WTC11 (cell line): ENCODE measurements around the gene WDR18. TPM values are rescaled to one million over a fixed set of nuclear protein-coding genes. Genes with fewer than 3 reads are reported as not detected.

Experiments used
- ATAC-seq: fragments of 200-7000 bp; cut with Tn5 transposase; 2 replicates; pipeline ENCODE4 v1.10.0; 2021; ENCODE audit warnings: mild to moderate bottlenecking, moderate library complexity
- CTCF ChIA-PET: fragments of 300-600 bp; sonication (Branson Sonifier 250); formaldehyde crosslinking; loops from one replicate; lab custom pipeline; 2021; ENCODE audit warnings: antibody characterized with exemption; lab: Charles Lee
- POLR2A ChIA-PET: fragments of 350-600 bp; sonication (Branson Sonifier 250); formaldehyde crosslinking; loops from one replicate; lab custom pipeline; 2021; ENCODE audit warnings: antibody characterized with exemption; lab: Charles Lee
- DNase-seq: peaks from one replicate; pipeline ENCODE4 v3.0.0; 2021; ENCODE audit warnings: low spot score
- H3K27ac Mint-ChIP-seq: 2 replicates; pipeline ENCODE4 v1.8.0; 2021; ENCODE audit warnings: mixed read lengths
- H3K27me3 Mint-ChIP-seq: 2 replicates; pipeline ENCODE4 v1.8.0; 2021; ENCODE audit warnings: low read depth, mild to moderate bottlenecking, moderate library complexity, mixed read lengths
- H3K36me3 Mint-ChIP-seq: 2 replicates; pipeline ENCODE4 v1.8.0; 2021; ENCODE audit warnings: mixed read lengths
- H3K4me1 Mint-ChIP-seq: 2 replicates; pipeline ENCODE4 v1.8.0; 2022; ENCODE audit warnings: mixed read lengths
- H3K4me3 Mint-ChIP-seq: 2 replicates; pipeline ENCODE4 v1.8.0; 2021; ENCODE audit warnings: mild to moderate bottlenecking, moderate library complexity, mixed read lengths
- H3K9me3 Mint-ChIP-seq: 2 replicates; pipeline ENCODE4 v1.8.0; 2021; ENCODE audit warnings: mixed read lengths
- CREB1 ChIP-seq: sonication (generic); formaldehyde crosslinking; IDR thresholded peaks from 2 replicates; pipeline ENCODE4 v1.8.0; 2023; ENCODE audit warnings: mild to moderate bottlenecking, missing genetic modification reagents
- CREM ChIP-seq: sonication (generic); formaldehyde crosslinking; IDR thresholded peaks from 2 replicates; pipeline ENCODE4 v1.8.1; 2022; ENCODE audit warnings: mild to moderate bottlenecking, missing genetic modification reagents, moderate library complexity
- ERG ChIP-seq: fragments of 250-450 bp; sonication (Bioruptor Pico); IDR thresholded peaks from 2 replicates; pipeline ENCODE4 v1.8.0; 2021; ENCODE audit warnings: mild to moderate bottlenecking
- FOXP4 ChIP-seq: sonication (generic); formaldehyde crosslinking; IDR thresholded peaks from 2 replicates; pipeline ENCODE4 v1.8.0; 2022; ENCODE audit warnings: mild to moderate bottlenecking, missing genetic modification reagents
- GTF2I ChIP-seq: fragments of 250-450 bp; sonication (Bioruptor Pico); conservative IDR thresholded peaks from 2 replicates; pipeline ENCODE4 v1.4.0; 2021; ENCODE audit warnings: mild to moderate bottlenecking
- HMGXB4 ChIP-seq: sonication (generic); formaldehyde crosslinking; IDR thresholded peaks from 2 replicates; pipeline ENCODE4 v1.8.1; 2023; ENCODE audit warnings: mild to moderate bottlenecking, moderate library complexity, missing genetic modification reagents
- MXD4 ChIP-seq: fragments of 250-450 bp; sonication (Bioruptor Pico); IDR thresholded peaks from 2 replicates; pipeline ENCODE4 v1.8.0; 2021; ENCODE audit warnings: mild to moderate bottlenecking, moderate library complexity, borderline replicate concordance
- NFATC4 ChIP-seq: fragments of 250-450 bp; sonication (Bioruptor Pico); IDR thresholded peaks from 2 replicates; pipeline ENCODE4 v1.9.0; 2021; ENCODE audit warnings: mild to moderate bottlenecking
- PREB ChIP-seq: sonication (generic); formaldehyde crosslinking; IDR thresholded peaks from 2 replicates; pipeline ENCODE4 v1.8.1; 2022; ENCODE audit warnings: mild to moderate bottlenecking, missing genetic modification reagents, moderate library complexity, borderline replicate concordance
- RELA ChIP-seq: sonication (generic); formaldehyde crosslinking; IDR thresholded peaks from 2 replicates; pipeline ENCODE4 v1.8.1; 2022; ENCODE audit warnings: missing genetic modification reagents, mild to moderate bottlenecking, borderline replicate concordance
- RORB ChIP-seq: fragments of 250-450 bp; sonication (Bioruptor Pico); IDR thresholded peaks from 2 replicates; pipeline ENCODE4 v1.9.0; 2021; ENCODE audit warnings: mild to moderate bottlenecking
- SMAD4 ChIP-seq: sonication (generic); formaldehyde crosslinking; IDR thresholded peaks from 2 replicates; pipeline ENCODE4 v1.8.0; 2022; ENCODE audit warnings: mild to moderate bottlenecking, missing genetic modification reagents
- ZBTB21 ChIP-seq: sonication (generic); formaldehyde crosslinking; IDR thresholded peaks from 2 replicates; pipeline ENCODE4 v1.8.1; 2023; ENCODE audit warnings: mild to moderate bottlenecking, missing genetic modification reagents, borderline replicate concordance
- ZNF121 ChIP-seq: sonication (generic); formaldehyde crosslinking; IDR thresholded peaks from 2 replicates; pipeline ENCODE4 v1.8.0; 2023; ENCODE audit warnings: missing genetic modification reagents
- ZNF532 ChIP-seq: fragments of 250-450 bp; sonication (Bioruptor Pico); IDR thresholded peaks from 2 replicates; pipeline ENCODE4 v1.9.0; 2021; ENCODE audit warnings: mild to moderate bottlenecking, borderline replicate concordance
- total RNA-seq: library from RNA; stranded (reverse); gene quantifications from 3 replicates; pipeline ENCODE4 v1.2.3, GENCODE V29; 2021
- TF ChIP-seq, protein P1 (sequence below): sonication (generic); formaldehyde crosslinking; IDR thresholded peaks from 2 replicates; pipeline ENCODE4 v1.8.0; 2022; ENCODE audit warnings: mild to moderate bottlenecking, missing genetic modification reagents

Gene WDR18
- total RNA-seq, 1 experiment from 2014 or later, result 140 TPM

DNA sequence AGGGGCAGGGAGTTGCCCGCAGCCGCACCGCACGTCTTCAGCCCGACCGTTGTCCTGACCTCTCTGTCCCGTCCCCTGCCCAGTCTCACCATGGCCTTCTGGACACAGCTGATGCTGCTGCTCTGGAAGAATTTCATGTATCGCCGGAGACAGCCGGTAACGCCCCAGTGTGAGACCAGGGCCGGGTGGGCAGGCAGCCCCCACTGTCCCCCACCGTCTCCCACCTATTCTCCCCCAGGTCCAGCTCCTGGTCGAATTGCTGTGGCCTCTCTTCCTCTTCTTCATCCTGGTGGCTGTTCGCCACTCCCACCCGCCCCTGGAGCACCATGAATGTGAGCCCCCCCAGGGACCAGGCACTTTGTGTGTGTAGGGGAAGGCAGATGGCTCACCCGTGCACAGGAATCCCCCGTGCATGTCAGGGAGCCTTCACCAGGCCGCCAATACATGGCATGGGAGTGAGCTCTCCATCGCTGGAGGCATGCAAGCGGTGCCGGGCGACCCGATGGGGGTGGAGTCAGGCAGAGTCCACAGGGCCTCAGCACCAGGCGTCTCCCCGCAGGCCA, 57.2 kb downstream of the WDR18 start:
- POLR2A ChIA-PET, result interaction anchor here (0.6 to 3.2 kb wide), 6 partner anchors 14 to 403 kb away, joined by 3 to 70 read pairs (median 4); partner anchors contain the start of genes ARHGAP45 and CNN2

GRCh38 chr19:1041835-1042685, 57.9 kb downstream of the WDR18 start:
- no peak overlapping the region; the same call in 1 of the 2 replicates for H3K4me3 Mint-ChIP-seq
- peaks cover 12% of the 10 kb centered on the region for H3K4me1 Mint-ChIP-seq
- DNase-seq (no peak), ATAC-seq (no peak)
- no peak overlapping the region for H3K27ac Mint-ChIP-seq
- H3K9me3 Mint-ChIP-seq, result no peaks in the 10 kb centered on the region
- H3K36me3 Mint-ChIP-seq, result peaks cover 16% of the 10 kb centered on the region
- no peak for TF ChIP-seq MXD4 (CRISPR knock-in tag)
- TF ChIP-seq ZBTB21 (CRISPR knock-in tag), result no peak
- TF ChIP-seq FOXP4 (CRISPR knock-in tag), result no peak
- no peak for TF ChIP-seq CREB1 (CRISPR knock-in tag)
- ChIA-PET POLR2A (interaction anchor here (1.0 to 3.2 kb wide), 5 partner anchors 15 to 47 kb away, joined by 3 to 70 read pairs (median 3); partner anchors contain the start of genes ARHGAP45, CNN2 and RNU6-2), CTCF (interaction anchor here (0.5 to 3.4 kb wide), 6 partner anchors 15 to 232 kb away, joined by 3 to 29 read pairs (median 8); partner anchors contain the start of gene ARHGAP45)
- no peaks in the 10 kb centered on the region for H3K27me3 Mint-ChIP-seq

More for the DNA sequence above, 57.2 kb downstream of the WDR18 start:
- ATAC-seq (no peak), DNase-seq (no peak)
- H3K4me1 Mint-ChIP-seq, result peaks cover 12% of the 10 kb centered on the region
- H3K9me3 Mint-ChIP-seq, result no peaks in the 10 kb centered on the region
- CTCF ChIA-PET, result interaction anchor here (0.6 to 3.4 kb wide), 6 partner anchors 9 to 185 kb away, joined by 3 to 29 read pairs (median 8); partner anchors contain the start of gene ARHGAP45
- H3K36me3 Mint-ChIP-seq, result peaks cover 19% of the 10 kb centered on the region
- H3K27me3 Mint-ChIP-seq, result no peaks in the 10 kb centered on the region
- TF ChIP-seq SMAD4 (CRISPR knock-in tag), result no peak
- no peak for TF ChIP-seq ZNF121 (CRISPR knock-in tag)
- peak; percentile 93 for TF ChIP-seq GTF2I (CRISPR knock-in tag)
- 0 out of 2 replicates have a peak, but pooled peaks have one; percentile 3 for TF ChIP-seq HMGXB4 (CRISPR knock-in tag)
- H3K27ac Mint-ChIP-seq, result no peak overlapping the region
- peak overlapping the region; percentile 84 for H3K4me3 Mint-ChIP-seq

- no peak for DNase-seq
- no peak overlapping the region for H3K27ac Mint-ChIP-seq
- H3K36me3 Mint-ChIP-seq, result peaks cover 9% of the 10 kb centered on the region
- TF ChIP-seq RORB (CRISPR knock-in tag), result no peak
- TF ChIP-seq, protein P1, sequence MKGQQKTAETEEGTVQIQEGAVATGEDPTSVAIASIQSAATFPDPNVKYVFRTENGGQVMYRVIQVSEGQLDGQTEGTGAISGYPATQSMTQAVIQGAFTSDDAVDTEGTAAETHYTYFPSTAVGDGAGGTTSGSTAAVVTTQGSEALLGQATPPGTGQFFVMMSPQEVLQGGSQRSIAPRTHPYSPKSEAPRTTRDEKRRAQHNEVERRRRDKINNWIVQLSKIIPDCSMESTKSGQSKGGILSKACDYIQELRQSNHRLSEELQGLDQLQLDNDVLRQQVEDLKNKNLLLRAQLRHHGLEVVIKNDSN (CRISPR knock-in tag), result no peak
- TF ChIP-seq CREM (CRISPR knock-in tag), result no peak
- no peak for TF ChIP-seq ERG
- no peak for TF ChIP-seq ZNF532
- TF ChIP-seq PREB (CRISPR knock-in tag), result no peak
- TF ChIP-seq RELA (CRISPR knock-in tag), result no peak
- no peak for TF ChIP-seq NFATC4 (CRISPR knock-in tag)
- no peak overlapping the region for H3K4me3 Mint-ChIP-seq
- ChIA-PET POLR2A (interaction anchor here (1.0 to 1.3 kb wide), 3 partner anchors 22 to 39 kb away, joined by 3 to 4 read pairs (median 3); partner anchors contain the start of gene RNU6-2), CTCF (interaction anchor here (0.6 to 1.3 kb wide), 6 partner anchors 16 to 201 kb away, joined by 3 to 5 read pairs (median 3); partner anchors contain the start of gene ARHGAP45)
- H3K9me3 Mint-ChIP-seq, result no peaks in the 10 kb centered on the region
- H3K27me3 Mint-ChIP-seq, result no peaks in the 10 kb centered on the region
- no peak for ATAC-seq
- peaks cover 12% of the 10 kb centered on the region for H3K4me1 Mint-ChIP-seq
Measured at GRCh38 chr19:1042689-1043511, 58.8 kb downstream of the WDR18 start.
